GM12872 (cell line): ENCODE measurements around the gene HEXA.

ENCODE experiments used
- TF ChIP-seq, protein P1 (sequence below): IDR thresholded peaks from 3 replicates; pipeline ENCODE4 v1.5.1; 2011; ENCODE audit warnings: low read depth, mild to moderate bottlenecking, low read length, moderate library complexity; ENCODE audit not compliant: insufficient read depth

Gene HEXA

DNA sequence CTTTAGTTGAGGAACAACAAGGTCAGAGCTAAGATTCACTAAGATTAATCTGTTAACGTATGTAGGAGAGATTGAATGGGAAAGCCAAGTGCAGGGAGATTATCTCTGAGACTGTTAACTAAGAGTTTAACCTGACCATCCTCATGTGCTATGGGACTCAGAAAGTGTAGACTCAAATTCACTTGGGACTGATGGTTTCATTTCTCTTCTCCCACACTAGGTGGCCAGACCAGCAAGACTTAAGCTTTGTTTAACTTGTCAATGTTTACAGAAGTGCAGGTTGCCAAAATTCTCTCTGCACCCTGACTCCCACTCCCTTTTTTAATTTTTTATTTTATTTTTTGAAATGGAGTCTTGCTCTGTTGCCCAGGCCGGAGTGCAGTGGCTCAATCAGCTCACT lies 6.3 kb upstream of the HEXA start:
- TF ChIP-seq, protein P1, sequence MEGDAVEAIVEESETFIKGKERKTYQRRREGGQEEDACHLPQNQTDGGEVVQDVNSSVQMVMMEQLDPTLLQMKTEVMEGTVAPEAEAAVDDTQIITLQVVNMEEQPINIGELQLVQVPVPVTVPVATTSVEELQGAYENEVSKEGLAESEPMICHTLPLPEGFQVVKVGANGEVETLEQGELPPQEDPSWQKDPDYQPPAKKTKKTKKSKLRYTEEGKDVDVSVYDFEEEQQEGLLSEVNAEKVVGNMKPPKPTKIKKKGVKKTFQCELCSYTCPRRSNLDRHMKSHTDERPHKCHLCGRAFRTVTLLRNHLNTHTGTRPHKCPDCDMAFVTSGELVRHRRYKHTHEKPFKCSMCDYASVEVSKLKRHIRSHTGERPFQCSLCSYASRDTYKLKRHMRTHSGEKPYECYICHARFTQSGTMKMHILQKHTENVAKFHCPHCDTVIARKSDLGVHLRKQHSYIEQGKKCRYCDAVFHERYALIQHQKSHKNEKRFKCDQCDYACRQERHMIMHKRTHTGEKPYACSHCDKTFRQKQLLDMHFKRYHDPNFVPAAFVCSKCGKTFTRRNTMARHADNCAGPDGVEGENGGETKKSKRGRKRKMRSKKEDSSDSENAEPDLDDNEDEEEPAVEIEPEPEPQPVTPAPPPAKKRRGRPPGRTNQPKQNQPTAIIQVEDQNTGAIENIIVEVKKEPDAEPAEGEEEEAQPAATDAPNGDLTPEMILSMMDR: peak; percentile 33; the same call in 2 of the 3 replicates

DNA sequence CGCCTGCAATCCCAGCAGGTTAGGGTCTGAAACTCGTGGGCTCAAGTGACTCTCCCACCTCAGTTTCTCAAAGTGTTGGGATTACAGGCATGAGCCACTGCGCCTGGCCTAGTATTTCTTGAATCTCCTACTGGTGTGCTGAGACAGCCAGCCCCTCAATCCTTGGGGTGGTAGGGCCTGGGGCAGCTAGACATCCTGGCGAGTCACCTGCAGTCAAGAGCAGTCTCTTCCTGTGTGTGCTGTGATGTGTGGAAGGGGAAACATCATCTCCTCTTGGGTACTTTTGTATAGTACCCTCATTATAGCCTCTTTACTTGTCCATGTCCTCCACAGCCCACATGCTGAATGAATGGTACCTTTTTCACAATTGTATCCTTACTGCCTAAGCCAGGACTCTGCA lies 4.9 kb upstream of the HEXA start:
- TF ChIP-seq, protein P1: no peak

DNA sequence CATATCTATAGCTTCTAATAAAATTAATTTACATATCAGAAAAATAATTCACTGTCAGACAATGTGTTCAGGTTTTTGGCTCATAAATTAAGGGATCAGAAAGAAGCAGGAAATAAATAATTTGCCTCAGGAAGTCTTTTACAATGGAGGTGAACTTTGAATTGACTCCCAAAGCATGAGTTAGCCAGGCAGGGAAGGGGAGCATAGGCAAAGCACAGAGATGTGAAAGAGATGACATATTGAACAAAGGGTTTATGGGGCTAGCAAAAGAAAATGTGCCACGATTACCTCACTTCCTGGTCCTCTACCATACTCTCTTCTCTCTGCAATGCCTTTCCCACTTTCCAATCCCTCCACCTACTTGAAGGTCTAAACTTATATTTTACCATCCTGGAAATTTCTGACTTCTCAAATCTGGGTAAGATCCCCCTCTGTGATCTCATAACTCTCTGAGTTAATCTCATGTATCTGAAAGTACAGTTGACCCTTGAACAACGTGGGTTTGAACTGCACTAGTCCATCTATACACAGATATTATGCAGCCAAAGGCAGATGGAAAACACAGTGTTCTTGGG lies 4.1 kb upstream of the HEXA start:
- TF ChIP-seq, protein P1: no peak

DNA sequence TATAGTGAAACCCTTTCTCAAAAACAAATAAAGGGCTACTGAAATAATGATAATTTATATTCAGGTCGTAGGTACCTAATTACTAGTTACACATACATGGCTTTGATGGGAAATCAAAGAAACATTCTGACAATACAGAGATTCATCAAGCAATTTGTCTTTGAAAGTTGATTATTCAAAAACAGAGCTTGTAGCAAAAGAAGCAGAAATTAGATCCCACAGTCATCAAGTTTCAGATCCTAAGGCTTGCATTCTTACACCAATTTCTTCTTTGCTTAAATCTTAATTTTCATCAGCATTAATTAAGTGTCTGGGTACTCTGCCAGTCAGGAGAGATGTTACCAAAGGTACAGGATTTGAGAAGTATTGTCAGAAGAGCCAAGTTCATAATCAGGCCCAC lies 1.5 kb upstream of the HEXA start:
- TF ChIP-seq, protein P1: no peak

DNA sequence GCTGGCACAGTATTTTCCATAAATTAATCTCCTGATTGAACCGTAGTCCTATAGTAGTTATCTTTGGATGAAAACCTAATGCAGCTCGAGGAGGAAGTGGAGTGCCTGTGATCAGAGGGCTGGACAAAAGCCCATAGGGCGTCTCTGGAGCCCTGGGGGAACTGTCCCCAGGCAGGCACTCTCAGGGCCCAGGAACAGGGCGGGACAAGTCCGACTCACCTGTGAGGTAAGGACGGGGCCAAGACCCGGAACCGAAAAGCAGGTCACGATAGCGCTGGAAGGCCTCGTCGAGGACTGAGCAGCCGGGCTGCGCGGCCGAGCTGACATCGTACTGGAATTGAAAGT lies 341 bp downstream of the HEXA start:
- TF ChIP-seq, protein P1: no peak

DNA sequence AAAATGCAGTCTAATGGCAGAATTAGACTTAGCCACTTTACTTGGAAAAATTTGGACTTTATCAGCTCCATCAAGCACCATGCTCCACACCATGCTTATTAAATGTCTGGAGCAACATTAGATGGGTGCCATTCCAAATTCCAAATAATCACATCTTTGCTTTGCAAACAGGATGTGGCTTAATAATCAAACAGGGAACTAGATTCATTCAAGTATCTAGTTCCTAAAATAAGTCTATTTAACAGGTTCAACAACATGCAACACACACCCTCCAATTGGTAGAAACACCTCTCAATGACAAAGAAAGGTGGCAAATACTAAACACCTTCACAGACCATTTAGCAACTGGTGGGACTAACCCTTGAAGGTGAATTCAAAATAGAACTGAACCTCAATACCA lies 3.5 kb downstream of the HEXA start:
- TF ChIP-seq, protein P1: no peak

DNA sequence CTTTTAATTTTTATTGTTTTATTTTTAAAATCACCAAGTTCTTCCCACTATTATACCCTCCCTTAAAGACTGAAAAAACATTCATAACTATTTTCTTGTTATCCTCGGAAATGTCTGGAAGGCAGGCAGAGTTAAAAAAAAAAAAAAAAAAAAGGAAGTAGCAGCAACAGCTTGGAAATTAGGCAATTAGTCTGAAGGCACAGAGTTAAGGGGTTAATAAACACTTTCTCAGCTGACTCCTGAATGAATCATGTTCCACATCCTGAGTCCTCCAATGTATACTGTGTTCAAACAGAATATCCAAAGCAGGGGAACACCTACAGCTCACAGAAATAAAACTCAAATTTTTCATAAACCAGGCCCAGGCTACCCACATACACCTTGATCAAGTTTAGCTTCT lies 5.8 kb downstream of the HEXA start:
- TF ChIP-seq, protein P1: no peak
